Heart left ventricle (tissue), 16 donors: ENCODE results near the gene SYPL1. TPM values are rescaled to one million over a fixed set of nuclear protein-coding genes. Genes with fewer than 3 reads are reported as not detected.

Source experiments
- ATAC-seq, 4 donors: fragments of 200-7000 bp; cut with Tn5 transposase; one replicate each; pipeline ENCODE4 v1.9.1; 2020 to 2022; ENCODE audit warnings: moderate library complexity in 4 of 4, mild to moderate bottlenecking in 3 of 4, moderate number of reproducible peaks in 1 of 4
- DNase-seq, 5 donors: peaks; one replicate each; pipeline ENCODE4 v3.0.0-alpha.2; 2020
- H3K27ac ChIP-seq, 12 donors: fragments of 200-600 bp; sonication (generic) in 4 of 12; one replicate each; pipeline versions ENCODE4 v1.5.0 to v1.8.0; 2016 to 2022; ENCODE audit warnings: mild to moderate bottlenecking in 2 of 12
- H3K27me3 ChIP-seq, 9 donors: fragments of 200-600 bp; sonication (generic) in 2 of 9; one replicate each; pipeline versions ENCODE4 v1.5.1 to v1.8.0; 2016 to 2022; ENCODE audit warnings: mild to moderate bottlenecking in 3 of 9
- H3K36me3 ChIP-seq, 9 donors: fragments of 200-600 bp; sonication (generic) in 2 of 9; one replicate each; pipeline versions ENCODE4 v1.5.0 to v1.8.0; 2018 to 2022; ENCODE audit warnings: mild to moderate bottlenecking in 2 of 9
- H3K4me1 ChIP-seq, 12 donors: fragments of 200-600 bp; sonication (generic) in 4 of 12; one replicate each; pipeline versions ENCODE4 v1.5.0 to v1.8.0; 2016 to 2022; ENCODE audit warnings: mild to moderate bottlenecking in 3 of 12
- H3K4me3 ChIP-seq, 12 donors: fragments of 200-600 bp; sonication (generic) in 4 of 12; one replicate each; pipeline versions ENCODE4 v1.5.0 to v1.8.0; 2017 to 2022; ENCODE audit warnings: mild to moderate bottlenecking in 9 of 12, moderate library complexity in 4 of 12
- H3K9me3 ChIP-seq, 12 donors: fragments of 200-600 bp; sonication (generic) in 4 of 12; one replicate each; pipeline versions ENCODE4 v1.5.0 to v1.8.0; 2016 to 2022; ENCODE audit warnings: mild to moderate bottlenecking in 1 of 12
- CTCF ChIP-seq, 12 donors: fragments of 200-600 bp; sonication (generic) in 4 of 12; IDR thresholded peaks; one replicate each; pipeline versions ENCODE4 v1.5.0 to v1.8.0; 2018 to 2022; ENCODE audit warnings: antibody characterized with exemption in 12 of 12, mild to moderate bottlenecking in 5 of 12
- POLR2A ChIP-seq, 2 donors: fragments of 450-650 bp; IDR thresholded peaks; one replicate each; pipeline ENCODE4 v1.6.1; 2017; ENCODE audit warnings: antibody characterized with exemption in 2 of 2, mild to moderate bottlenecking in 2 of 2, moderate library complexity in 2 of 2
- WGBS, 4 donors: extraction: QIAGEN DNeasy Blood & Tissue Kit in 2 of 4; methylation state at CpG; one replicate each; pipeline versions ENCODE4 v1.1.5 to v1.1.7; 2013 to 2018; 5-methylcytosine and 5-hydroxymethylcytosine counted together
- intact Hi-C, 10 donors: fragments of 100-400 bp; cut with DNase I; formaldehyde crosslinking; loops; one replicate each; pipeline versions ENCODE4 v1.11.1 to v1.14.2; 2022
- polyA plus RNA-seq, 2 donors: library from polyadenylated mRNA; stranded (reverse); fragments of 200-250 nt; gene quantifications; one replicate each; pipeline ENCODE4 v1.2.3, GENCODE V29; 2013
- total RNA-seq, 9 donors: library from RNA; depleted of rRNA in 2 of 9; stranded (reverse); fragments of >200 nt in 2 of 9; fragmentation: NEBNext Ultra II Directional in 3 of 9; extraction: Animal tissue kit (Norgen Biotek cat#: 25700) in 3 of 9; gene quantifications; one replicate each; pipeline versions ENCODE4 v1.1.0 to v1.2.4, GENCODE V29; 2016 to 2023
- donor health status: ischemic (EF 13 %, LVEDD 7.1; RV severe dilation, severe dysfunction).
- donor health status: healthy with polysubstance abuse.
- donor health status: DM: no; HTN: yes; CAD: no.
- donor health status: DM: no; HTN: no; CAD: no.
- donor health status: ischemic (EF 25% LVEDD 6.9; RV normal size, moderate dysfunction).
- donor health status: ischemic (EF 25% LVEDD 5.7; RV mildly dilated, moderate dysfunction).
- donor health status: healthy.
- donor health status: DM: yes; HTN: yes; CAD: no.
- donor health status: ischemic (EF 35%, LVEDD 5.7; RV mildly dilated, moderate dysfunction).
- donor health status: nonischemic (EF 11% LVEDD 7.7; RV severe dilation, severe dysfunction).
- donor health status: DM: yes; HTN: yes; CAD: no.
- donor health status: PGD.
- donor health status: ischemic (EF 29% LVEDD 5.4; RV normal size, mild dysfunction).
- donor health status: nonischemic (EF 23%, LVEDD 6.1; RV moderate dilation, normal function).

Gene SYPL1
- total and polyA plus RNA-seq, 11 donors: 70.6 to 99.8 (median 78.5) TPM

GRCh38 chr7:106104721-106105260 lies 7.3 kb downstream of the SYPL1 start:
- intact Hi-C loops: no loop called here
- H3K4me1 ChIP-seq: peaks cover 0 to 91% (median 56%) of the 10 kb centered on the region in 12 donors
- H3K36me3 ChIP-seq: peaks cover 0 to 3% (median 0%) of the 10 kb centered on the region in 9 donors
- TF ChIP-seq POLR2A (IDR thresholded peaks at IDR 0.05) (no peak), CTCF (IDR thresholded peaks at IDR 0.05) (no peak)
- H3K4me3 ChIP-seq: no peak overlapping the region
- no peaks in the 10 kb centered on the region for H3K9me3 ChIP-seq
- ATAC-seq (no peak), DNase-seq (no peak)
- H3K27me3 ChIP-seq: no peaks in the 10 kb centered on the region
- peak overlapping the region in 2 of 12 donors; percentile 15 to 18 for H3K27ac ChIP-seq
- WGBS, 4 donors: 60 to 71% (median 68%) methylated on average over 2 of the region's 2 CpGs

GRCh38 chr7:106102387-106102966 lies 9.6 kb downstream of the SYPL1 start:
- Histone ChIP-seq H3K27ac (no peak overlapping the region), H3K4me1 (peaks cover 0 to 81% (median 44%) of the 10 kb centered on the region in 12 donors), H3K36me3 (peaks cover 0 to 18% (median 12%) of the 10 kb centered on the region in 9 donors), H3K27me3 (no peaks in the 10 kb centered on the region), H3K9me3 (no peaks in the 10 kb centered on the region), H3K4me3 (no peak overlapping the region)
- TF ChIP-seq POLR2A (IDR thresholded peaks at IDR 0.05) (no peak), CTCF (IDR thresholded peaks at IDR 0.05) (no peak)
- ATAC-seq (peak in 2 of 4 donors; percentile 22 to 25), DNase-seq (no peak)
- 94 to 96% (median 95%) methylated on average over 6 of the region's 6 CpGs for WGBS, 4 donors
- intact Hi-C loops: no loop called here

- 79 to 81% (median 80%) methylated on average over 3 of the region's 3 CpGs for WGBS, 4 donors
- H3K27ac ChIP-seq: peak overlapping the region in 1 of 12 donors; percentile 45
- peaks cover 0 to 76% (median 44%) of the 10 kb centered on the region in 12 donors for H3K4me1 ChIP-seq
These were observed 10.4 kb downstream of the SYPL1 start for GRCh38 chr7:106101726-106102125.

More at GRCh38 chr7:106101726-106102125, 10.4 kb downstream of the SYPL1 start:
- ATAC-seq (no peak), DNase-seq (no peak)
- H3K36me3 ChIP-seq: peaks cover 0 to 26% (median 19%) of the 10 kb centered on the region in 9 donors
- TF ChIP-seq POLR2A (IDR thresholded peaks at IDR 0.05): no peak
- TF ChIP-seq CTCF (IDR thresholded peaks at IDR 0.05): no peak
- H3K9me3 ChIP-seq: no peaks in the 10 kb centered on the region
- intact Hi-C loops: no loop called here
- H3K4me3 ChIP-seq: no peak overlapping the region
- no peaks in the 10 kb centered on the region for H3K27me3 ChIP-seq
